SK-N-SH (cell line): ENCODE measurements around the gene PDK4. TPM values are rescaled to one million over a fixed set of nuclear protein-coding genes. Genes with fewer than 3 reads are reported as not detected.

Source experiments
- CTCF ChIA-PET: fragments of 300-600, 350-600 bp; formaldehyde crosslinking; extraction: SDS; loops from one replicate; lab custom pipeline; 2021; lab: Yijun Ruan, JAX
- POLR2A ChIA-PET: fragments of 350-600 bp; sonication (Branson Sonifier 250); formaldehyde crosslinking; extraction: SDS; loops from one replicate; lab custom pipeline; 2020; ENCODE audit warnings: antibody characterized with exemption, inconsistent platforms; lab: Yijun Ruan, JAX
- DNase-seq: peaks from one replicate; pipeline ENCODE4 v3.0.0; 2012
- H2AFZ ChIP-seq: fragments of 200-600 bp; sonication (generic); 2 replicates; pipeline ENCODE4 v1.8.1; 2016; ENCODE audit warnings: antibody characterized with exemption, mild to moderate bottlenecking, low read depth
- H3F3A ChIP-seq: fragments of 200-600 bp; sonication (generic); replicated peaks from 2 replicates; pipeline ENCODE3; 2016; ENCODE audit warnings: antibody characterized with exemption, mild to moderate bottlenecking; ENCODE audit not compliant: insufficient read depth
- H3K27ac ChIP-seq, 2 experiments: fragments of 200-500 bp in 1 of 2; fragments of 200-600 bp in 1 of 2; sonication (Bioruptor generic) in 1 of 2; sonication (generic), shearing (Covaris generic) in 1 of 2; 2 replicates each; pipeline versions ENCODE4 v1.5.1 to v1.6.1; 2014 to 2016; ENCODE audit warnings: low read depth in 2 of 2, inconsistent platforms in 1 of 2, low read length in 1 of 2, mild to moderate bottlenecking in 1 of 2, mixed read lengths in 1 of 2
- H3K27me3 ChIP-seq: fragments of 200-600 bp; sonication (generic), shearing (Covaris generic); 2 replicates; pipeline ENCODE4 v1.6.1; 2016; ENCODE audit warnings: mixed run types; ENCODE audit not compliant: insufficient read depth
- H3K36me3 ChIP-seq, 2 experiments: fragments of 200-500 bp in 1 of 2; fragments of 200-600 bp in 1 of 2; sonication (Bioruptor generic) in 1 of 2; sonication (generic) in 1 of 2; replicated peaks in 1 of 2; 2 replicates each; pipeline versions ENCODE3 to v1.5.1; 2014 to 2016; ENCODE audit warnings: low read length in 1 of 2, mild to moderate bottlenecking in 1 of 2; ENCODE audit not compliant: insufficient read depth in 2 of 2, control insufficient read depth in 1 of 2
- H3K4me1 ChIP-seq, 2 experiments: fragments of 200-500 bp in 1 of 2; fragments of 200-600 bp in 1 of 2; sonication (Bioruptor generic) in 1 of 2; sonication (generic), shearing (Covaris generic) in 1 of 2; 2 replicates each; pipeline versions ENCODE4 v1.5.1 to v1.6.1; 2014 to 2016; ENCODE audit warnings: low read depth in 1 of 2, low read length in 1 of 2, mixed run types in 1 of 2; ENCODE audit not compliant: insufficient read depth in 2 of 2, control insufficient read depth in 1 of 2
- H3K4me2 ChIP-seq: fragments of 200-600 bp; sonication (generic), shearing (Covaris generic); 2 replicates; pipeline ENCODE4 v1.6.1; 2017; ENCODE audit warnings: mixed run types
- H3K4me3 ChIP-seq, 2 experiments: fragments of 200-500 bp in 1 of 2; fragments of 200-600 bp in 1 of 2; sonication (Bioruptor generic) in 1 of 2; sonication (generic), shearing (Covaris generic) in 1 of 2; 2 replicates each; pipeline versions ENCODE4 v1.5.1 to v1.8.1; 2014 to 2016; ENCODE audit warnings: low read depth in 2 of 2, inconsistent platforms in 1 of 2, low read length in 1 of 2, mild to moderate bottlenecking in 1 of 2, mixed read lengths in 1 of 2, moderate library complexity in 1 of 2
- H3K79me2 ChIP-seq: fragments of 200-600 bp; sonication (generic); 2 replicates; pipeline ENCODE4 v1.8.1; 2017; ENCODE audit warnings: mild to moderate bottlenecking; ENCODE audit not compliant: insufficient read depth
- H3K9ac ChIP-seq: fragments of 200-600 bp; sonication (generic); 2 replicates; pipeline ENCODE4 v1.6.1; 2017; ENCODE audit warnings: mixed run types
- H3K9me2 ChIP-seq: fragments of 200-600 bp; sonication (generic); 2 replicates; pipeline ENCODE4 v1.6.1; 2017; ENCODE audit warnings: mixed run types
- H3K9me3 ChIP-seq: fragments of 200-600 bp; sonication (generic); 2 replicates; pipeline ENCODE4 v1.6.1; 2017; ENCODE audit warnings: mixed run types, mild to moderate bottlenecking, moderate library complexity
- H4K20me1 ChIP-seq: fragments of 200-600 bp; sonication (generic); 2 replicates; pipeline ENCODE4 v1.6.1; 2017; ENCODE audit warnings: mild to moderate bottlenecking, mixed run types; ENCODE audit not compliant: insufficient read depth
- FOXJ3 ChIP-seq: sonication (generic); formaldehyde crosslinking; IDR thresholded peaks from 2 replicates; pipeline ENCODE4 v1.5.1; 2020; ENCODE audit warnings: mild to moderate bottlenecking, missing genetic modification reagents
- GATA2 ChIP-seq: sonication (generic); formaldehyde crosslinking; IDR thresholded peaks from 2 replicates; pipeline ENCODE4 v1.5.0; 2020; ENCODE audit warnings: mild to moderate bottlenecking, missing genetic modification reagents
- JUND ChIP-seq: IDR thresholded peaks from 2 replicates; pipeline ENCODE4 v1.4.0; 2012
- POLR2AphosphoS5 ChIP-seq: IDR thresholded peaks from 2 replicates; pipeline ENCODE4 v1.6.1; 2012; ENCODE audit warnings: low read depth, low read length
- RAD21 ChIP-seq: IDR thresholded peaks from 2 replicates; pipeline ENCODE4 v1.6.1; 2012; ENCODE audit warnings: mild to moderate bottlenecking, low read length
- RCOR1 ChIP-seq: fragments of 150-350 bp; IDR thresholded peaks from 2 replicates; pipeline ENCODE4 v1.6.1; 2017; ENCODE audit warnings: antibody characterized with exemption, low read length
- SIN3A ChIP-seq: IDR thresholded peaks from 2 replicates; pipeline ENCODE4 v1.6.1; 2012; ENCODE audit warnings: low read depth, mild to moderate bottlenecking, low read length, moderate library complexity, borderline replicate concordance
- SMC3 ChIP-seq: IDR thresholded peaks from 2 replicates; pipeline ENCODE4 v1.6.1; 2012; ENCODE audit warnings: low read depth, low read length, improper control_type of control experiment
- TEAD4 ChIP-seq: IDR thresholded peaks from 2 replicates; pipeline ENCODE4 v1.4.0; 2012; ENCODE audit warnings: mild to moderate bottlenecking, borderline replicate concordance; ENCODE audit not compliant: insufficient read depth
- USF2 ChIP-seq: fragments of 150-350 bp; IDR thresholded peaks from 2 replicates; pipeline ENCODE4 v1.6.1; 2017; ENCODE audit warnings: antibody characterized with exemption, low read length, low read depth, borderline replicate concordance
- YY1 ChIP-seq: IDR thresholded peaks from 2 replicates; pipeline ENCODE4 v1.4.0; 2012; ENCODE audit warnings: low read depth, mild to moderate bottlenecking
- WGBS: methylation state at CpG from one replicate; pipeline ENCODE4 v1.1.6; 2017; ENCODE audit warnings: low lambda C conversion rate; 5-methylcytosine and 5-hydroxymethylcytosine counted together
- polyA plus RNA-seq, 3 experiments: library from polyadenylated mRNA; depleted of rRNA; stranded (reverse); fragments of >200 nt; gene quantifications; 2 replicates each; pipeline ENCODE4 v1.2.3, GENCODE V29; 2012
- TF ChIP-seq, protein P1 (sequence below): fragments of 200-600 bp; sonication (generic); IDR thresholded peaks from 2 replicates; pipeline ENCODE4 v1.6.1; 2017; ENCODE audit warnings: antibody characterized with exemption, mild to moderate bottlenecking, moderate library complexity
- TF ChIP-seq, protein P2 (sequence below): IDR thresholded peaks from 2 replicates; pipeline ENCODE4 v1.4.0; 2012; ENCODE audit warnings: low read depth, borderline replicate concordance
- TF ChIP-seq, protein P3 (sequence below): IDR thresholded peaks from 2 replicates; pipeline ENCODE4 v1.6.1; 2012; ENCODE audit warnings: mild to moderate bottlenecking, low read depth, low read length, moderate library complexity

PDK4 gene
- polyA plus RNA-seq, 1 of the 3 experiments (the other 2 are of a cell fraction): 0.13 TPM

DNA sequence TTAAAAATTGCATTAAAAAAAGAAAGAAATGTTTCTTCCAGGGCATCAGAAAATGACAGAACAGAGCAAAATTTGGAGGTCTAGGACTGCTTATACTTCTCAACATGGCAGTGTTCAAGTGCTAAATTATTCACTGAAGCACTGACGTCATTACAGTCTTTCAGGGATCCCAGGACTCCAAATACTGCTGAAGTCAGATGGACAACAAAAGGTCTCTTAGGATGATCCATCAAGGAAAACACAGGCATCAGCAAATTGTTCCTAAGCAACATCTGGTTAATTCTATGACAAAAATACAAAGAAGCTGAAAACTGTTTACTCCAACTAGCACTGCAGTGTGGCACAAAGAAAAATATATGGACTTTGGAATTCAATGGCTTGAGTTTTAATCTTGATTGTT, 52.1 kb downstream of the PDK4 start:
- ChIA-PET POLR2A (no interaction called here), CTCF (interaction anchor here (1.2 to 26.6 kb wide), 5 partner anchors 16 to 146 kb away, joined by 3 to 530 read pairs (median 9); no protein-coding TSS in a partner anchor)
- 18% methylated on average over 1 of the region's 1 CpG for WGBS

DNA sequence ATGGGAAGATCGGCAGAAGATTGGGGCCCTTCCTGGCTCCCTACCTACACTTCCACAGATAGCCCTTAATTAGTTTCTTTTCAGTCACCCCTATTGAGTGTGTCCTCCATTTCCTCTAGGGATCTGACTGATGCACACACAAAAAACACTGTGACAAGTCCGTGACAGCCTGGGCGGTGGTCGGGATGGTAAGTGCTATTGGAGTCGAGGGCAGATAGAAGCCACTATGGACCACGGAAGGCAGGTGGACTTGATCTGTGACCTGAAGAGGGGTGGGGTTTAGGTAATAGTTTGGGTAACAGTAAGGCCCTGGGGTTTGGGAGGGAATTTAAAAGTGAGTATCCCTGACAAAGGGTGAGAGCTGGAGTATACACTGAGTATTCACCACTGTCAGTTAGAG, 53.0 kb downstream of the PDK4 start:
- H3K4me3 ChIP-seq: no peak overlapping the region
- no peaks in the 10 kb centered on the region for H4K20me1 ChIP-seq
- POLR2A ChIA-PET: no interaction called here
- no peaks in the 10 kb centered on the region for H3K79me2 ChIP-seq
- no peaks in the 10 kb centered on the region for H3F3A ChIP-seq
- H3K36me3 ChIP-seq: no peaks in the 10 kb centered on the region
- H3K4me1 ChIP-seq: no peaks in the 10 kb centered on the region
- WGBS: 8% methylated on average over 6 of the region's 6 CpGs
- no peak overlapping the region for H3K27ac ChIP-seq
- no peak overlapping the region for H2AFZ ChIP-seq
- no peak overlapping the region for H3K4me2 ChIP-seq
- CTCF ChIA-PET: interaction anchor here (1.0 to 26.6 kb wide), 3 partner anchors 15 to 147 kb away, joined by 4 to 530 read pairs (median 16); no protein-coding TSS in a partner anchor
- H3K27me3 ChIP-seq: peaks cover 37% of the 10 kb centered on the region; the same call in 1 of the 2 replicates
- H3K9me2 ChIP-seq: no peaks in the 10 kb centered on the region
- no peaks in the 10 kb centered on the region for H3K9me3 ChIP-seq
- no peak for DNase-seq
- H3K9ac ChIP-seq: no peak overlapping the region
- TF ChIP-seq SMC3 (no peak), FOXJ3 (CRISPR knock-in tag) (no peak), TEAD4 (no peak), JUND (no peak), POLR2AphosphoS5 (no peak), YY1 (no peak), RAD21 (no peak), RCOR1 (no peak), SIN3A (no peak)
- TF ChIP-seq, protein P1, sequence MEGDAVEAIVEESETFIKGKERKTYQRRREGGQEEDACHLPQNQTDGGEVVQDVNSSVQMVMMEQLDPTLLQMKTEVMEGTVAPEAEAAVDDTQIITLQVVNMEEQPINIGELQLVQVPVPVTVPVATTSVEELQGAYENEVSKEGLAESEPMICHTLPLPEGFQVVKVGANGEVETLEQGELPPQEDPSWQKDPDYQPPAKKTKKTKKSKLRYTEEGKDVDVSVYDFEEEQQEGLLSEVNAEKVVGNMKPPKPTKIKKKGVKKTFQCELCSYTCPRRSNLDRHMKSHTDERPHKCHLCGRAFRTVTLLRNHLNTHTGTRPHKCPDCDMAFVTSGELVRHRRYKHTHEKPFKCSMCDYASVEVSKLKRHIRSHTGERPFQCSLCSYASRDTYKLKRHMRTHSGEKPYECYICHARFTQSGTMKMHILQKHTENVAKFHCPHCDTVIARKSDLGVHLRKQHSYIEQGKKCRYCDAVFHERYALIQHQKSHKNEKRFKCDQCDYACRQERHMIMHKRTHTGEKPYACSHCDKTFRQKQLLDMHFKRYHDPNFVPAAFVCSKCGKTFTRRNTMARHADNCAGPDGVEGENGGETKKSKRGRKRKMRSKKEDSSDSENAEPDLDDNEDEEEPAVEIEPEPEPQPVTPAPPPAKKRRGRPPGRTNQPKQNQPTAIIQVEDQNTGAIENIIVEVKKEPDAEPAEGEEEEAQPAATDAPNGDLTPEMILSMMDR: no peak
- TF ChIP-seq, protein P2, sequence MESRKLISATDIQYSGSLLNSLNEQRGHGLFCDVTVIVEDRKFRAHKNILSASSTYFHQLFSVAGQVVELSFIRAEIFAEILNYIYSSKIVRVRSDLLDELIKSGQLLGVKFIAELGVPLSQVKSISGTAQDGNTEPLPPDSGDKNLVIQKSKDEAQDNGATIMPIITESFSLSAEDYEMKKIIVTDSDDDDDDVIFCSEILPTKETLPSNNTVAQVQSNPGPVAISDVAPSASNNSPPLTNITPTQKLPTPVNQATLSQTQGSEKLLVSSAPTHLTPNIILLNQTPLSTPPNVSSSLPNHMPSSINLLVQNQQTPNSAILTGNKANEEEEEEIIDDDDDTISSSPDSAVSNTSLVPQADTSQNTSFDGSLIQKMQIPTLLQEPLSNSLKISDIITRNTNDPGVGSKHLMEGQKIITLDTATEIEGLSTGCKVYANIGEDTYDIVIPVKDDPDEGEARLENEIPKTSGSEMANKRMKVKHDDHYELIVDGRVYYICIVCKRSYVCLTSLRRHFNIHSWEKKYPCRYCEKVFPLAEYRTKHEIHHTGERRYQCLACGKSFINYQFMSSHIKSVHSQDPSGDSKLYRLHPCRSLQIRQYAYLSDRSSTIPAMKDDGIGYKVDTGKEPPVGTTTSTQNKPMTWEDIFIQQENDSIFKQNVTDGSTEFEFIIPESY: no peak

More for the DNA sequence above, 52.1 kb downstream of the PDK4 start:
- H3K79me2 ChIP-seq: no peaks in the 10 kb centered on the region
- H3K36me3 ChIP-seq: no peaks in the 10 kb centered on the region
- H2AFZ ChIP-seq: no peak overlapping the region
- no peak for DNase-seq
- no peaks in the 10 kb centered on the region for H3K4me1 ChIP-seq
- no peak overlapping the region for H3K4me3 ChIP-seq
- TF ChIP-seq JUND: no peak
- no peak for TF ChIP-seq GATA2 (CRISPR knock-in tag)
- TF ChIP-seq USF2: no peak
- TF ChIP-seq, protein P3, sequence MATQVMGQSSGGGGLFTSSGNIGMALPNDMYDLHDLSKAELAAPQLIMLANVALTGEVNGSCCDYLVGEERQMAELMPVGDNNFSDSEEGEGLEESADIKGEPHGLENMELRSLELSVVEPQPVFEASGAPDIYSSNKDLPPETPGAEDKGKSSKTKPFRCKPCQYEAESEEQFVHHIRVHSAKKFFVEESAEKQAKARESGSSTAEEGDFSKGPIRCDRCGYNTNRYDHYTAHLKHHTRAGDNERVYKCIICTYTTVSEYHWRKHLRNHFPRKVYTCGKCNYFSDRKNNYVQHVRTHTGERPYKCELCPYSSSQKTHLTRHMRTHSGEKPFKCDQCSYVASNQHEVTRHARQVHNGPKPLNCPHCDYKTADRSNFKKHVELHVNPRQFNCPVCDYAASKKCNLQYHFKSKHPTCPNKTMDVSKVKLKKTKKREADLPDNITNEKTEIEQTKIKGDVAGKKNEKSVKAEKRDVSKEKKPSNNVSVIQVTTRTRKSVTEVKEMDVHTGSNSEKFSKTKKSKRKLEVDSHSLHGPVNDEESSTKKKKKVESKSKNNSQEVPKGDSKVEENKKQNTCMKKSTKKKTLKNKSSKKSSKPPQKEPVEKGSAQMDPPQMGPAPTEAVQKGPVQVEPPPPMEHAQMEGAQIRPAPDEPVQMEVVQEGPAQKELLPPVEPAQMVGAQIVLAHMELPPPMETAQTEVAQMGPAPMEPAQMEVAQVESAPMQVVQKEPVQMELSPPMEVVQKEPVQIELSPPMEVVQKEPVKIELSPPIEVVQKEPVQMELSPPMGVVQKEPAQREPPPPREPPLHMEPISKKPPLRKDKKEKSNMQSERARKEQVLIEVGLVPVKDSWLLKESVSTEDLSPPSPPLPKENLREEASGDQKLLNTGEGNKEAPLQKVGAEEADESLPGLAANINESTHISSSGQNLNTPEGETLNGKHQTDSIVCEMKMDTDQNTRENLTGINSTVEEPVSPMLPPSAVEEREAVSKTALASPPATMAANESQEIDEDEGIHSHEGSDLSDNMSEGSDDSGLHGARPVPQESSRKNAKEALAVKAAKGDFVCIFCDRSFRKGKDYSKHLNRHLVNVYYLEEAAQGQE: no peak
- peaks cover 30% of the 10 kb centered on the region; the same call in 1 of the 2 replicates for H3K27me3 ChIP-seq
- no peaks in the 10 kb centered on the region for H3K9me2 ChIP-seq
- H3K9me3 ChIP-seq: no peaks in the 10 kb centered on the region
- H3K9ac ChIP-seq: no peak overlapping the region
- H3K4me2 ChIP-seq: no peak overlapping the region
- H3K27ac ChIP-seq: no peak overlapping the region
- no peaks in the 10 kb centered on the region for H4K20me1 ChIP-seq
- H3F3A ChIP-seq: no peaks in the 10 kb centered on the region
